Measurements from ENCODE around the gene TARBP2.

GRCh38 chr12:53506450-53506785, 5.3 kb downstream of the TARBP2 start:
- TF ChIP-seq ZNF24 (tag by site-specific recombination; IDR thresholded peaks at IDR 0.05), result no peak
- TF ChIP-seq ZNF239 (tag by site-specific recombination; IDR thresholded peaks at IDR 0.05), result no peak
- TF ChIP-seq ZNF394 (tag by site-specific recombination; IDR thresholded peaks at IDR 0.05; ENCODE audit: borderline replicate concordance), result no peak
- no peak for TF ChIP-seq TSHZ1 (tag by site-specific recombination; IDR thresholded peaks at IDR 0.05; ENCODE audit: borderline replicate concordance)
- TF ChIP-seq ZNF248 (tag by site-specific recombination; IDR thresholded peaks at IDR 0.05), result no peak
- TF ChIP-seq ZNF629 (tag by site-specific recombination; IDR thresholded peaks at IDR 0.05), result no peak
- TF ChIP-seq ZEB2 (tag by site-specific recombination; IDR thresholded peaks at IDR 0.05), result no peak
- no peak for TF ChIP-seq TCF7L2 (IDR thresholded peaks at IDR 0.05; ENCODE audit: borderline replicate concordance, low read depth, low read length)

Measured in HEK293 (cell line).